Activated effector memory CD4-positive, alpha-beta T cell treated with Interleukin-2 at 50 U/mL for 16 hours (primary cell): ENCODE results near the gene CALHM3.
"Not testable (repeated sequence)": the region's sequence is repeated elsewhere in the genome, so short reads cannot be mapped to it uniquely, and the experiment has no call there.

Experiments used
- DNase-seq: peaks from one replicate; pipeline ENCODE4 v3.0.0-alpha.2; 2020

The CALHM3 gene

GRCh38 chr10:103479135-103479534 is at the start of gene CALHM3:
CALHM3 (minus strand) TSS chr10:103479240; CDS start chr10:103479032, 208 bp downstream.
- no peak for DNase-seq

- DNase-seq = no peak
Observed at GRCh38 chr10:103528549-103528948, 49.5 kb upstream of the CALHM3 start.

- DNase-seq = not testable (repeated sequence)
Observed at GRCh38 chr10:103527476-103527875, 48.4 kb upstream of the CALHM3 start.

GRCh38 chr10:103525901-103526300 is 46.9 kb upstream of the CALHM3 start:
- no peak for DNase-seq

GRCh38 chr10:103523683-103524082 is 44.6 kb upstream of the CALHM3 start:
- DNase-seq = no peak

- not testable (repeated sequence) for DNase-seq
Observed at GRCh38 chr10:103522006-103522405, 43.0 kb upstream of the CALHM3 start.

GRCh38 chr10:103519798-103520197 is 40.8 kb upstream of the CALHM3 start:
- no peak for DNase-seq

- no peak for DNase-seq
Observed at GRCh38 chr10:103517234-103518085, 38.4 kb upstream of the CALHM3 start.

GRCh38 chr10:103514244-103514643 is 35.2 kb upstream of the CALHM3 start:
- DNase-seq = no peak

GRCh38 chr10:103513380-103514060 is 34.5 kb upstream of the CALHM3 start:
- DNase-seq = no peak

GRCh38 chr10:103512591-103513379 is 33.7 kb upstream of the CALHM3 start:
- no peak for DNase-seq

GRCh38 chr10:103512166-103512565 is 33.1 kb upstream of the CALHM3 start:
- DNase-seq = no peak

- no peak for DNase-seq
Observed at GRCh38 chr10:103510791-103511752, 32.0 kb upstream of the CALHM3 start.

GRCh38 chr10:103510046-103510685 is 31.1 kb upstream of the CALHM3 start:
- no peak for DNase-seq

- DNase-seq = no peak
Observed at GRCh38 chr10:103507235-103508191, 28.5 kb upstream of the CALHM3 start.

GRCh38 chr10:103506061-103506460 is 27.0 kb upstream of the CALHM3 start:
- no peak for DNase-seq

- no peak for DNase-seq
Observed at GRCh38 chr10:103504181-103504783, 25.2 kb upstream of the CALHM3 start.

- DNase-seq = not testable (repeated sequence)
Observed at GRCh38 chr10:103503777-103504176, 24.7 kb upstream of the CALHM3 start.

GRCh38 chr10:103502849-103503660 is 24.0 kb upstream of the CALHM3 start:
- DNase-seq = no peak
